Activated CD4-positive, alpha-beta T cell treated with anti-CD3 and anti-CD28 coated beads for 4 hours (primary cell): Measurements from ENCODE around the gene SMAD6.
"Not testable (repeated sequence)": the region's sequence is repeated elsewhere in the genome, so short reads cannot be mapped to it uniquely, and the experiment has no call there.

Experiments
- DNase-seq, 2 donors: peaks; one replicate each; pipeline ENCODE4 v3.0.0-alpha.2; 2020

The SMAD6 gene

GRCh38 chr15:66801266-66801665 lies 99.2 kb downstream of the SMAD6 start:
- no peak for DNase-seq

- DNase-seq = no peak
These were observed 100.3 kb downstream of the SMAD6 start for GRCh38 chr15:66802025-66803001.

GRCh38 chr15:66803182-66803729 lies 101.2 kb downstream of the SMAD6 start:
- no peak for DNase-seq

DNA sequence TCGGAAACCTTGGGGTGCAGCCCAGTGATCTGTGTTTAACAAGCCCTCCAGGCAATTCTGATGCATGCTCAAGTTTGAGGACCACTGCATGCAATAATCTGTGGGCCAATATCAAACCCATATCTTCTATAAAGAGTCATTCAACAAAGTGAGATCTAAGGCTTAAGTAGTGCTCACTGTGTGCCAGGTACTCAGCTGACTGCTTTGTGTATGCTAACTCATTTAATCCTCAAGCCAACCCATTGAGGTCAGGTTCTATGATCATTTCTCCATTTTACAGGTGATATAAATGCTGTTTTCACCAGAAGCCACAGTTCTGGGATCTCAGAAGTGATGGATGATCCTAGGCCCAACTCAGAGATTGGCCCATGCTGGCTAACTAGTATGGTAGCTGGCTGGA lies 101.7 kb downstream of the SMAD6 start:
- DNase-seq = no peak

DNA sequence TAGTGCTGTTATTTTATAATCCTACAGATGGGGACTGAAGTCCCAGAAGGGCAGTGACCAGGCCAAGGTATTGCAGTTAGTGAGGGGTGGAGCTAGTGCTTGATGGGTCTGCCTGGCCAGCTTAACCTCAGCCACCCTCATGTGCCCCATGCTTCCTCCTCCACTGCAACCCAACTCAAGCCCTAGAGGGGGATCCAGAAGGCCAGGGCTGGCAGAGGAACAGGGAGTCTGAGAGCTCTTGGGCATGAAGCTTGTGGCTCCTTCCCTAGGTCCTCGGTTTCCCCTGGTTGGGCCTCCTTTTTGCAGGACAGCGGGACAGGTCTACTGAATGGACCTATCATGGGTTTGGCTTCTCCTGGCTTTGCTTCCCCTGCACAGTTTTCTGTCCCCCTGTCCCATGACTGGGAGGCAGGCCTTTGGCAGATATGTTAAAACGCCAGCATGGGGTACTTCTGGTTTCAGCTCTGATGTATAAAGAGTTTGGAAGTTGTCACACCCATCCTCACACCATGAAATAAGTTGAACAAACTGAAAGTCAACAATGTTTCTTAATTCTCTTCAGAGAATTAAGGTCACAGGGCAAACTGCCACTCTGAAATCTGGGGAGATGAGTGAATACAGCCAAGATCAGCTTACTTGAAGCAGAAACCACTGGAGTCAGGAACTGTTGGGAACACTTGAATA lies 103.3 kb downstream of the SMAD6 start:
- no peak for DNase-seq

GRCh38 chr15:66808181-66808824 lies 106.3 kb downstream of the SMAD6 start:
- no peak for DNase-seq

GRCh38 chr15:66809664-66810063 lies 107.6 kb downstream of the SMAD6 start:
- no peak for DNase-seq

GRCh38 chr15:66815318-66815717 lies 113.3 kb downstream of the SMAD6 start:
- DNase-seq = no peak

GRCh38 chr15:66816201-66816600 lies 114.2 kb downstream of the SMAD6 start:
- no peak for DNase-seq

- no peak for DNase-seq
These were observed 117.0 kb downstream of the SMAD6 start for GRCh38 chr15:66819084-66819483.

GRCh38 chr15:66820481-66821176 lies 118.6 kb downstream of the SMAD6 start:
- DNase-seq = no peak

DNA sequence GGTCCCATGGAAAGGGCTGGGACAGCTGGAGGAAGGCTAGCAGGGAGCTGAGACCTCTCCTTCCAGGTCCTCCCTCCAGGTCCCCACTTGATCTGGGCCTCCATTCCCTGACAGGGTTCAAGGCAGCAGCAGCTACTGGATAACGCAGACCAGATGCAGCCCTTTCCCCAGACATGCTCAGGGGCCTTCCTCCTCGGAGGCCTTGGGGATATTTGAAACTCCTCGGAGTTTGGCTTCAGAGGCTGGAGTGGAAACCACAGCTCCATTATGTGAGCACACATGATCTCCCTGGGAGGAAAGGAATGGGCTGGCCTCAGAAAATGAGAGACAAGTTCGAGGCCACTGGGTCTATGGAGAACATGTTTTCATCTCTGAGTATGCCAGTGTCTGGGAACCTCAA lies 119.3 kb downstream of the SMAD6 start:
- DNase-seq = no peak

DNA sequence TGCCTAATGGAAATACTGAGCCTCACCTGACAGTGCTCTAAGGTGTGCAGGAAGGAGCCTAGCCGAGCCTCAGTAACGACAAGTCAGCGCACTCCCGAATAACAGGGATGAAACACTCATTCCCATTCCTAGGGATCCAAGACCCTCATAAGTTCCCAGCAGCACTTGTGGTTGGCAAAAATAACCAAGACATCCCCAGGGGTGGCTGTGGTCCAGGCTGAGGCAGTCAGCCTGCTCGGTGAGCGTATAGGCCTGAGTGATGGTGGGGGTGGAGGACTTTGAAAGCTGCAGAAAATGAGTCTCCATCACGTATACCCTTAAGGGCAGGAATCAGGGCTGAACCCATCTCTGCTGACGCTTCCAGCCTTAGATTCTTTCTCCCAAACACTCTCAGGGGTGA lies 120.1 kb downstream of the SMAD6 start:
- DNase-seq = no peak

DNA sequence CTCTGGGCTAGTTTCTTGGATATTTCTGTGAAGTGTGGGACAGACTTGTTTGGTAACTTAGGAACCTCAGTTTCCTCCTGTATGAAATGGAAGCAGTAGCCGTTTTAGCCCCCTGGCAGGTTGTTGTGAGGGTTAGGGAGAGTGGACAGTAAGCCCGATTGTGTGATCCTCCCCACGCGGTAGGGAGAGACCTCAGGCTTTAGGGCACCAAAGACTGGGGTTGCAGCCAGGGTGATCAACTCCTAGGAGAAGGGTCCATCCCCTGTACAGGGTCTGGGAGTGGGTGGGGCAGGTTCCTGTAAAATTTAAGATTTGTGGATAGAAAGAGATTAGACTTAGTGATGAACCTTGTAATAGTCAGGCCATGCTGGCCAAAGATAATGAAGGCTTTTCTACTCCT lies 120.5 kb downstream of the SMAD6 start:
- no peak for DNase-seq

DNA sequence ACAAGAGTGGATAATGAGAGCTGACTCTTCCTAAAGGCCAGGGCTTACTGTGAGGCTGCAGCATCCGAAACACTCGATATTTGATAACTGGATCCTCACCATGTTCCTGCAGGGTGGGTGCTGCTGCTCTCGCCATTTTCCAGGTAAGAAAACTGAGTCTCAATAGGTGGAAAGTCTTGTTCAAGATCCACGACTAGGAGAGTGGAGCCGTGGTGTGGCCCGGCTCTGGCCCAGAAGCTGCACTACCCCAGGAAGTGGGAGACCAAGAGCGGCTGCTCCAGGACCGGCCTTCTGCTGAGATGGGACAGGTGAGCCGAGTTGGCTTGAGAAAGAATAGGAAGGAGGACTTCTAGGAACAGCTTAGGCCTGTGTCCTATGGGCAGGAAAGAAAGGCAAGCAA lies 121.6 kb downstream of the SMAD6 start:
- no peak for DNase-seq

- DNase-seq = no peak
These were observed 122.4 kb downstream of the SMAD6 start for GRCh38 chr15:66824424-66824823.

- no peak for DNase-seq
These were observed 123.1 kb downstream of the SMAD6 start for GRCh38 chr15:66825139-66825538.

DNA sequence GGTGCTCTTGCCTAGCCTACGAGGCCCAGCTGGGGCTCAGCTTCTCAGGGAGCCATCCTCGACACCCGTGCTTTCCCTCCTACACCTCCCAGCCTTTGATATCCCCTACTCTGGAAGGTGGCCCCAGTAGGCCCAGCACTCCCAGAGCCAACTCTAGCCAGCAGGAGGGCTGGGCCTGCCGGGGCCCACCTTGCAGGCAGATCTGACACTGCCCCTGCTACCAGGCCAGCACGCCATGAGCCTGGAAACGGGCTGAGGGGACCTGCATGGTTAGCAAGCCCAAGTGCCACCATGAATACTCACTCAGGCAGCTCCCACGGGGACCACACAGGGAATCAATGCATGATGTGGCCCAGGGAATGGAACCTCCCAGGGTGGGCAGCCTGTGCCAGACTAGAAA lies 123.7 kb downstream of the SMAD6 start:
- DNase-seq = no peak

DNA sequence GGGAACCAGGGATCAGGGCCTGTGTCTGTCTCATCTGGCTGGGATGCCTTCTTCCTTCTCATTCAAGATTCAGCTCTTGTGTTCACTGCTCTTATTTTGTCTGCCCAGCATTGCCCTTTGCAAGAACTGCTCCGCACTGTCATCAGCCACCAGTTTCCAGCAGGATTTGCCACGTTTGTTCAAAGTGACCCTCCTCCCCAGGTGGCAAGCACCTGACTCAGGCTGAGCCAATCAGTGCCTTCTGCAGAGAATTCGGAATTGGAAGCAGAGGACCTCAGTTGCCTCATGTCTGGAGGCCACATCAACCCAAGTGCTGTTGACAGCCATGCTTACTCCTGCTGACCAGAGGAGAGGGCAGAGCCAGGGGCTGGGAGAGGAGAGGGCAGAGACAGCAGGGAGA lies 124.5 kb downstream of the SMAD6 start:
- DNase-seq = no peak

DNA sequence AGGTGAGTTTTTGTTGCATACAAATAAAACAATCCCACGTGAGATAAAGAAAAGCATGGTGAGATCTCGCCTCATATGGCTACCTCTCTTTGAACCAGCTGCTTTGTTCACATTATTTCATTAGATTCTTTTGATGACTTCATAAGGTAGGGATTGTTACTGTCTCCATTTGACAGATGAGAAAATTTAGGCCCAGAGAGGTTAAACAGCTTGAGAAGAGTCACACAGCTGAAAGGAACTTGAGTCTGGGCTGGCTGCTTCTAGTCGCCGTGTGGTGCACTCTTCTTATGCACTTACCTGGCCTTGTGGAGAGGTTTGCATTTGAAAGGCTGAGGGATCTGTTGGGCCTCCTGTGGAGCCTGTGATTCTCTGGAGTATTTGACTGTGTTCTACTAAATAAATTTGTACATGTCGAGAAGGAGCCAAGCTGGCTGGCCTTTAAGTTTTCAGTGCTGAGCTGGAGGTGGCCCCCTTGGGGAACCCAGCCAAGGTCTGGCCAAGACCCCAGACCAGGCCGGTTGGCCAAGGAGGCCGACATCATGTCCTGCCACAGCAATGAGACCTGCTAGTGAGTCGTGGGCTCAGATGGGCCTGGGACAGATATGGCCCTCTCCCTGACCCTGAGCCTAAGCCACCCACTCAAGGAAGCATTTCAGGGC lies 125.1 kb downstream of the SMAD6 start:
- no peak for DNase-seq

GRCh38 chr15:66827698-66828055 lies 125.6 kb downstream of the SMAD6 start:
- no peak for DNase-seq

DNA sequence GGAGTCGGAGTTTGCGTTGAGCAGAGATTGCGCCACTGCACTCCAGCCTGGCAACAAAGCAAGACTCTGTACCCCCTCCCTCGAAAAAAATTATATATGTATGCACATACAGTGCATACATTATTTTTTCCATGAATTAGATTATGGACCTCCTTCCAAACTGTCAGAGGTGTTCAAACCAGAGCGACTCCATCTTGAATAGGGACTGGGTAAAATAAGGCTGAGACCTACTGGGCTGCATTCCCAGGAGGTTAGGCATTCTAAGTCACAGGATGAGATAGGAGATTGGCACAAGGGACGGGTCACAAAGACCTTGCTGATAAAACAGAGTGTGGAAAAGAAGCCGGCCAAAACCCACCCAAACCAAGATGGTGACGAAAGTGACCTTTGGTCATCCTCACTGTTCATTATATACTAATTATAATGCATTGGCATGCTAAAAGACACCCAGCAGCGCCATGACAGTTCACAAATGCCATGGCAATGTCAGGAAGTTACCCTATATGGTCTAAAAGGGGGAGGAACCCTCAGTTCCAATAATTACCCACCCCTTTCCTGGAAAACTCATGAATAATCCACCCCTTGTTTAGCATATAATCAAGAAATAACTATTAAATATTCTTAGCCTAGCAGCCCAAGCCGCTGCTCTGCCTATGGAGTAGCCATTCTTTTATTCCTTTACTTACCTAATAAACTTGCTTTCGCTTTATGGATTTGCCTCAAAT lies 126.9 kb downstream of the SMAD6 start:
- not testable (repeated sequence) for DNase-seq
